Fibroblast of villous mesenchyme (primary cell): Measurements from ENCODE around the gene IL11. TPM values are rescaled to one million over a fixed set of nuclear protein-coding genes. Genes with fewer than 3 reads are reported as not detected.
"Not testable (repeated sequence)": the region's sequence is repeated elsewhere in the genome, so short reads cannot be mapped to it uniquely, and the experiment has no call there.

Source experiments
- DNase-seq: peaks from one replicate; pipeline ENCODE4 v3.0.0-alpha.2; 2010; ENCODE audit warnings: low read depth
- H3K4me3 ChIP-seq: 2 replicates; pipeline ENCODE4 v1.5.1; 2011; ENCODE audit warnings: low read depth, mild to moderate bottlenecking, low read length
- total RNA-seq: library from RNA; depleted of rRNA; stranded (reverse); fragments of >200 nt; gene quantifications from 2 replicates; pipeline ENCODE4 v1.2.3, GENCODE V29; 2012
- TF ChIP-seq, protein P1 (sequence below): IDR thresholded peaks from 2 replicates; pipeline ENCODE4 v1.5.1; 2012; ENCODE audit warnings: low read depth, mild to moderate bottlenecking, low read length; ENCODE audit not compliant: insufficient read depth

The IL11 gene
- total RNA-seq, result 3.0 and 5.2 TPM in 2 replicates

DNA sequence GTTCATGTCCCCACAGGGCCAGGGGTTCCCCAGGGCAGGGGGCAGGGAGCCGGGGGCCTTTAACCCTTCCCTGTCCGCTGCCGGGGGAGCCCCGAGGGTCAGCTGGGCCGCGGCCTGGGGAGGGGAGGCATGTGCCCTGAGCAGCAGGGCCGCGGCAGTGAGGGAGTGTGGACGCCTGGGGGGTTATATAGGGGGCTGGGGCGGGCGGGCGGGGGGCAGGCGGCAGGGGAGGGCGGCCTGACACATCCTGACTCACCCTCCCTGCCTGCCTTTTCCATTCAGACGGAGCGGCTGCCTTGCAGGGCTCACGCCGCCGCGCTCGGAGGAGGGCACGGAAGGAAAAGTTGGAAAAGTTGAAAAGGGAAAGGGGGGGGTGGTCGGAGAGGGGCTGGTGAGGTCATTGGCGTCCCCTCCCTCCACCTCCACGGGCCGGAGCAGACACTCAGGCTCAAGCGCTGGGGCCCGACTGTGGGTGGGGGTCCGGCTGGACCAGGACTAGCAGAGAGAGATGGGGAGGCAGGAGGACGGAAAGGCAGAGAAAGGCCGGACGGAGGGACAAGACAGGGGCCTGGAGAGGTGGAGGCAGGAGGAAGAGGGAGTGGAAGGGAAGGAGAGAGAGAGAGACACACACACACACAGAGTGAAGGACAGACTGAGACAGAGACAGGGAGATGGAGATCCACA, at the start of gene IL11:
Gene IL11, minus strand, starts transcription at position 159 of the 684 bp plus-strand sequence. Its CDS starts 153 bp downstream, at position 6.
- TF ChIP-seq, protein P1, sequence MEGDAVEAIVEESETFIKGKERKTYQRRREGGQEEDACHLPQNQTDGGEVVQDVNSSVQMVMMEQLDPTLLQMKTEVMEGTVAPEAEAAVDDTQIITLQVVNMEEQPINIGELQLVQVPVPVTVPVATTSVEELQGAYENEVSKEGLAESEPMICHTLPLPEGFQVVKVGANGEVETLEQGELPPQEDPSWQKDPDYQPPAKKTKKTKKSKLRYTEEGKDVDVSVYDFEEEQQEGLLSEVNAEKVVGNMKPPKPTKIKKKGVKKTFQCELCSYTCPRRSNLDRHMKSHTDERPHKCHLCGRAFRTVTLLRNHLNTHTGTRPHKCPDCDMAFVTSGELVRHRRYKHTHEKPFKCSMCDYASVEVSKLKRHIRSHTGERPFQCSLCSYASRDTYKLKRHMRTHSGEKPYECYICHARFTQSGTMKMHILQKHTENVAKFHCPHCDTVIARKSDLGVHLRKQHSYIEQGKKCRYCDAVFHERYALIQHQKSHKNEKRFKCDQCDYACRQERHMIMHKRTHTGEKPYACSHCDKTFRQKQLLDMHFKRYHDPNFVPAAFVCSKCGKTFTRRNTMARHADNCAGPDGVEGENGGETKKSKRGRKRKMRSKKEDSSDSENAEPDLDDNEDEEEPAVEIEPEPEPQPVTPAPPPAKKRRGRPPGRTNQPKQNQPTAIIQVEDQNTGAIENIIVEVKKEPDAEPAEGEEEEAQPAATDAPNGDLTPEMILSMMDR, result no peak
- peak; percentile 29 for DNase-seq
- peak within 1 kb of the TSS; percentile 71 for H3K4me3 ChIP-seq

DNA sequence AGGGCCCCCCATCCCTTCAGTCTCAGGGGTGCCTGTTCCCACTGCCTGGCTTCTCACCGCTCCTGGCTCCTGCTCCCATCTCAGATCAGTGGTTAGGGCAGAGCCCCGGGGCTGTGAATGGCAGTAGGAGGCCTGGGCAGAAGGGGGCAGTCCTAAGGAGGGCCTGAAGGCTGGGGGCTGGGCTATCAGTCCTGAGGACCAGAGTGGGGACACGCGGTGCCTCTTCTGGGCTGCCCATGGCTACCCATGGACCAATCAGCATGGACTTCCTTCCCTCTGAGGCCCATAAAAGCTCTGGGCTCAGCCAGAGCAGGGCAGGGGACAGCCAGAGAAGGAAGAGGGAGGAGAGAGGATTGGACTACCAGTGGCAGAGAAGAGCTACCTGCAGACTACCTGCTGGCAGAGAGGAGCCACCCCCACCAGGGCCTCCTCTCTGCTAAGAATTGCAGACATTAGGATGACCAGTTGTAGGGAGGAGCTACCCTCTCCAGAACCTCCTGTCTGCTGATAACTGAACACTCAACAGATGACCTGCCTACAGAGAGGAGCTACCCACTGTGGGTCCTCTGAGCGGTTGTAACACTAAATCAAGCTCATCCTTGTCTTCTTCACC, 49.5 kb upstream of the IL11 start:
- TF ChIP-seq, protein P1, result no peak
- no peak for DNase-seq

DNA sequence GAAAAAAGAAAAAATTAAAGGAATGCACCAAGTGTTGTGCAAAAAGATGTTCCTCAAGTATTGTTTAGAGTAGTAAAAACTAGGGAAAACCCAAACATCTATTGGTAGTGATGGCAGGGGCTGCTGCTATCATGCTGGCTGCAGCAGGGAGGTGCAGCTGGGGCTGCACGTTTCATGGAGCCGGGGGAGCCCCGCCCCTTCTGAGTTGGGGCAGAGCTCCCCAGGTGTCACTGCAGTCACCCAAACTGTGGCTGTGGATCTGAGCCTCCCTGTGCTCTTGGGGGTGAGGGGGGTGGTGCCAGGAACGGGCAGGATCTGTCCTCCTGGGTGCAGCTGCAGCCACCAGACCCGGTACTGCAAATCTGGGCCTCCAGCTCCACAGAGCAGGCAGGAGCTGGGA, 48.8 kb upstream of the IL11 start:
- no peak for DNase-seq
- no peak overlapping the region for H3K4me3 ChIP-seq
- TF ChIP-seq, protein P1, result no peak

More for the DNA sequence above, 49.5 kb upstream of the IL11 start:
- no peak overlapping the region for H3K4me3 ChIP-seq

DNA sequence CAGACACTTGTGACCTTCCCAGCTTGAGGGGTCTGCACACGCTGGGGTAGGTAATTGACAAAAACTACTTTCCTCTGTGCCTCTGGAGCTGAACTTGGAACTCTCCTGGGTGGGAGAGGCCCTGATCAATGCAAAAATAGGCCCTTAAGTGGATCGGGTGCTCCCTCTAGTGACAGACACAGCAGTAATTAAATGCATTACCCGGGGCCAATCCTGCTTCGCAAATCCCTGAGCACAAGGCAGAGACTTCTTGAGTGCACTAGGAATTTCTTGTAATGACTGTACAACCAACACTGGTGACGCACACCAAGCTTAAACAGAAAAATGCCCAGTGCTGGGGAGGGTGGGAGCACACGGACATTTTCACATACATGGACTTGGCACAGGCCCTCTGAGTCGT, 47.9 kb upstream of the IL11 start:
- TF ChIP-seq, protein P1, result peak; percentile 78
- DNase-seq, result peak; percentile 85
- H3K4me3 ChIP-seq, result no peak overlapping the region

DNA sequence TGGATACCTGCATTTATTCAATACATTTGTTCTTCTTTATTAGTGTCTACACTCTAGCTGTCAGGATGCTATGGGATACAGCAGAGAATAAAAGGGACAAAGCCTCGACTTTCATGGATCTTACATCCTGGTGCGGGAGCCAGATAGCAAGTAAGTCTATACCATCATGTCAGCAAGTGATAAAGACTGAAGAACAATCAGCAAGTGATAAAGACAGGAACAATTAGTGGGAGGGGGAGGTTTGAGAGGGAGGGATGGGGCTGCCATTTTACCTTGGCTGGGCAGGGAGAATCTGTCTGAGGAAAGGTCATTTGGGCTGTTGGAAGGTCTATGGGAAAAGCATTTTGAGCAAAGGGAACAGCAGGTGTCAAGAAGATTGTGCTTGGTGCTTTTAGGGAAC, 39.9 kb upstream of the IL11 start:
- TF ChIP-seq, protein P1, result no peak
- DNase-seq, result no peak
- H3K4me3 ChIP-seq, result no peak overlapping the region

DNA sequence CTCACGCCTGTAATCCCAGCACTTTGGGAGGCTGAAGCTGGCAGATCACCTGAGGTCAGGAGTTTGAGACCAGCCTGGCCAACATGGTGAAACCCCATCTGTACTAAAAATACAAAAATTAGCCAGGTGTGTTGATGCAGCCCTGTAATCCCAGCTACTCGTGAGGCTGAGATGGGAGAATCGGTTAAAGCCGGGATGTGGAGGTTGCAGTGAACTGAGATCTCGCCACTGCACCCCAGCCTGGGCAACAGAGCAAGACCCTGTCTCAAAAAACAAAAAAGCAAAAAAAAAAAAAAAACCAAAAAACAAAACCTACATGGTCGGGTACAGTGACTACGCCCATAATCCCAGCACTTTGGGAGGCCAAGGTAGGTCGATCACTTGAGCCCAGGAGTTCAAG, 38.9 kb upstream of the IL11 start:
- not testable (repeated sequence) for H3K4me3 ChIP-seq, DNase-seq

DNA sequence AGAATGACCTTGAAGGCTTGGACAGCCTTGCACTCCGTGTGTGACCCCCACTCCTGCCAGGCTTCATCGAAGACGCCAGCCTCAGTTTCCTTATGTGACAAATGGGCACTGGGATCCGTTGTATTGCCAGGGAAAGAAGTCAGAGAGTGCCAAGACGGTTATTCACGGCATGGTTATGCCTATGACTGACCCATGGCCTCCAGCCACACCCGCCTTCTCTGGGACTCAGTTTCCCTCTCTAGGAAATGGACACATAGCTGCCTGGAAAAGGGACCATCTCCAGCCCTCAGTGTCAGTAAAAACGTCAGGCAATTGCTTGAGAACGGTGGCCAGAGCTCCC, 38.2 kb upstream of the IL11 start:
- peak overlapping the region; percentile 58 for H3K4me3 ChIP-seq
- DNase-seq, result no peak
- TF ChIP-seq, protein P1, result no peak
